Measurements from ENCODE around the gene XPC.

XPC gene

GRCh38 chr3:14152233-14152962, 26.0 kb downstream of the XPC start:
- in situ Hi-C loops (cut with HindIII; ENCODE audit: low sequenced_read_pairs), result no loop called here
- no peak for DNase-seq (ENCODE audit: low read depth, low spot score)
- peak; percentile 41 for TF ChIP-seq CTCF (IDR thresholded peaks at IDR 0.05; ENCODE audit: low read depth, low read length)
- no peak overlapping the region for H3K4me3 ChIP-seq (ENCODE audit: low read depth, low read length)

GRCh38 chr3:14151471-14152083, 26.8 kb downstream of the XPC start:
- no peak overlapping the region for H3K4me3 ChIP-seq (ENCODE audit: low read depth, low read length)
- TF ChIP-seq CTCF (IDR thresholded peaks at IDR 0.05; ENCODE audit: low read depth, low read length), result no peak
- in situ Hi-C loops (cut with HindIII; ENCODE audit: low sequenced_read_pairs), result no loop called here
- no peak for DNase-seq (ENCODE audit: low read depth, low spot score)

- DNase-seq (ENCODE audit: low read depth, low spot score), result no peak
- no peak overlapping the region for H3K4me3 ChIP-seq (ENCODE audit: low read depth, low read length)
- in situ Hi-C loops (cut with HindIII; ENCODE audit: low sequenced_read_pairs), result no loop called here
- TF ChIP-seq CTCF (IDR thresholded peaks at IDR 0.05; ENCODE audit: low read depth, low read length), result no peak
Measured at GRCh38 chr3:14150491-14151230, 27.7 kb downstream of the XPC start.

- no peak for TF ChIP-seq CTCF (IDR thresholded peaks at IDR 0.05; ENCODE audit: low read depth, low read length)
- H3K4me3 ChIP-seq (ENCODE audit: low read depth, low read length), result no peak overlapping the region
- no peak for DNase-seq (ENCODE audit: low read depth, low spot score)
- in situ Hi-C loops (cut with HindIII; ENCODE audit: low sequenced_read_pairs), result no loop called here
Measured at GRCh38 chr3:14150078-14150477, 28.3 kb downstream of the XPC start.

GRCh38 chr3:14148041-14148985, 30.1 kb downstream of the XPC start:
- H3K4me3 ChIP-seq (ENCODE audit: low read depth, low read length), result no peak overlapping the region
- DNase-seq (ENCODE audit: low read depth, low spot score), result no peak
- in situ Hi-C loops (cut with HindIII; ENCODE audit: low sequenced_read_pairs), result no loop called here
- TF ChIP-seq CTCF (IDR thresholded peaks at IDR 0.05; ENCODE audit: low read depth, low read length), result peak; percentile 24

- in situ Hi-C loops (cut with HindIII; ENCODE audit: low sequenced_read_pairs), result no loop called here
- no peak for TF ChIP-seq CTCF (IDR thresholded peaks at IDR 0.05; ENCODE audit: low read depth, low read length)
- no peak for DNase-seq (ENCODE audit: low read depth, low spot score)
- H3K4me3 ChIP-seq (ENCODE audit: low read depth, low read length), result no peak overlapping the region
Measured at GRCh38 chr3:14147617-14148016, 30.8 kb downstream of the XPC start.
